RWPE1 (cell line): ENCODE measurements around the gene CRMP1.

Experiments used
- CTCF ChIA-PET: fragments of 350-600 bp; sonication (Branson Sonifier 250); formaldehyde crosslinking; extraction: SDS; loops from one replicate; lab custom pipeline; 2021; lab: Yijun Ruan, JAX
- POLR2A ChIA-PET: fragments of 400-600 bp; formaldehyde crosslinking; extraction: SDS; loops from one replicate; lab custom pipeline; 2020; ENCODE audit warnings: antibody characterized with exemption; ENCODE audit not compliant: low non-redundant PET; lab: Yijun Ruan, JAX
- DNase-seq: peaks from one replicate; pipeline ENCODE4 v3.0.0; 2012; ENCODE audit warnings: low spot score
- H3K27ac ChIP-seq: fragments of 450-650 bp; 2 replicates; pipeline ENCODE4 v1.5.1; 2017
- CTCF ChIP-seq: fragments of 450-650 bp; conservative IDR thresholded peaks from 2 replicates; pipeline ENCODE4 v1.5.1; 2017; ENCODE audit warnings: low read depth, mild to moderate bottlenecking

The CRMP1 gene

DNA sequence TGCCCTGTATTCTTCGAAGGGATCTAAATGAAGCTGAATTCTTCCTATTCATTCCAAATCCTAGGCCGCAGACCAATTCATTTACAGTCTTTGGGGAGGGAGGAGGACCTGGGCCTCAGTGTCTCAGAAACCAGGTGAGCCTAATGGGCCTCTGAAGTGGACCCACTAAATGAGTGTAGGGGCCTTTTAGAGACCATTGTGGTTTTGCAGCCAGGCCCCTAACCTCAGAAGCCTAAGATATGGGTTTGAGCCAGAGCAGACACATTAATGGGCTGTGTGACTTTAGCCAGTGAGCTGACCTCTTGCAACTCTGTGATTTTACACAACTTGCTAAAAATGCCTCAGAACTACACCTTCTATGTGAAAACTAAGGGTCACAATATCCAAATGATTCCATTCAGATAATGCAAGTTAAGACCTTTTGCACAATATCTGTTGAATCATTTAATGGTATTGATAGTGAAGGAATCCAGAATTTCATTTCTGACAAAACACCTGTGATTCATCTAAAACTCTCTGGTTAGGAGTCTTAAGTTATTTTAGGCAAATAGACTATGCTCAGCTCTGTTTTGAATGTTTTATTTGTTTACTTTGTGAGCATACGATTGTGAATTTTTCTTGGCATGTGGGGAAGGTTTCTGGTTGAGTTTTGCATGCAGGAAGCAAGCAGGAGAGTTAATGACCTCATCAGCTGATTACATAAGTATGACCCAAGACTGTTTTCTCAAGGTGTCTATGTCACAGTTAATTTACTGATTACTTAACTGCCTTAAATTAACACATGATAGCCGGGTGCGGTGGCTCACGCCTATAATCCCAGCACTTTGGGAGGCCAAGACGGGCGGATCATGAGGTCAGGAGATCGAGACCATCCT, 106.8 kb downstream of the CRMP1 start:
- POLR2A ChIA-PET = no interaction called here

GRCh38 chr4:5784960-5785611, 107.8 kb downstream of the CRMP1 start:
- DNase-seq = no peak
- no peak overlapping the region for H3K27ac ChIP-seq
- POLR2A ChIA-PET = no interaction called here
- no peak for TF ChIP-seq CTCF
- CTCF ChIA-PET = no interaction called here

More for the DNA sequence above, 106.8 kb downstream of the CRMP1 start:
- no peak for TF ChIP-seq CTCF
- no peak overlapping the region for H3K27ac ChIP-seq
- CTCF ChIA-PET = no interaction called here
- DNase-seq = no peak

DNA sequence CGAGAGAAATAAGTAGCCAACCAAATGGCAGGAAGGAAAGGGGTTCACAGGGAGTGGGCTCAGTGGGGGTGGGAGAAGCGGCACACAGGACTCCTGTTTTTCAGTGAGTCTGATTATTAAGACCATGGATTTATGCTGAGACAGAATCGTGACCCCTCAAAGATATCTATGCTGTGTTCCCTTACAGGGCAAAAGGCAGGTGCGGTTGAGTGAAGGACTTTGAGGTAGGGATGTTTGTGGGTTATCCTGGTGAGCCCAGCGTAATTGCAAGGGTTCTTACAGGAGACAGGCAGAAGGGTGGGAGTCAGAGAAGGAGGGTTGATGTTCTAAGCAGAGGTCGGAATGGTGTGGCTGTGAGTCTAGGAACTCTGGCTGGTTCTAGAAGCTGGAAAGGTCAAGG, 108.9 kb downstream of the CRMP1 start:
- CTCF ChIA-PET = interaction anchor here (0.8 kb wide), 1 partner anchor 174 kb away, joined by 5 read pairs; no protein-coding TSS in a partner anchor

DNA sequence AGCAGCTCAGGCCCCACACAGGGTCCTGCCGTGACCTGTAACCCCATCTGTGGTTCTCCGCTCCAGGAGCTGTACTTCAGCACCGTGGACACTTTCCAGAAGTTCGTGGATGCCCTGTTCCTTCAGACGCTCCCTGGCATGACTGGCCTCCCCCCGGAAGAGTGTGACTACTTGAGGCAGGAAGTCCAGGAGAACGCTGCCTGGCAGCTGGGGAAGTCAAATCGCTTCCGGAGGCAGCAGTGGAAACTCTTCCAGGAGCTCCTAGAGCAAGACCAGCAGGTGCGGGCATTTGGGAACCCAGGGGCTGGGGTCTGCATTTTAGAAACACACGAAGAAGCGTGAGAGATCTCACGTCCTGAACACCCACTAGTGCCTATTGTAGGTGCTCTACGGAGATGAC, 109.4 kb downstream of the CRMP1 start:
- POLR2A ChIA-PET = interaction anchor here (0.6 kb wide), 1 partner anchor 46 kb away, joined by 3 read pairs; no protein-coding TSS in a partner anchor
- DNase-seq = no peak
- no peak for TF ChIP-seq CTCF
- CTCF ChIA-PET = no interaction called here
- H3K27ac ChIP-seq = no peak overlapping the region

More for the DNA sequence above, 108.9 kb downstream of the CRMP1 start:
- no peak for TF ChIP-seq CTCF
- no peak for DNase-seq
- POLR2A ChIA-PET = interaction anchor here (0.6 kb wide), 1 partner anchor 46 kb away, joined by 3 read pairs; no protein-coding TSS in a partner anchor
- no peak overlapping the region for H3K27ac ChIP-seq

DNA sequence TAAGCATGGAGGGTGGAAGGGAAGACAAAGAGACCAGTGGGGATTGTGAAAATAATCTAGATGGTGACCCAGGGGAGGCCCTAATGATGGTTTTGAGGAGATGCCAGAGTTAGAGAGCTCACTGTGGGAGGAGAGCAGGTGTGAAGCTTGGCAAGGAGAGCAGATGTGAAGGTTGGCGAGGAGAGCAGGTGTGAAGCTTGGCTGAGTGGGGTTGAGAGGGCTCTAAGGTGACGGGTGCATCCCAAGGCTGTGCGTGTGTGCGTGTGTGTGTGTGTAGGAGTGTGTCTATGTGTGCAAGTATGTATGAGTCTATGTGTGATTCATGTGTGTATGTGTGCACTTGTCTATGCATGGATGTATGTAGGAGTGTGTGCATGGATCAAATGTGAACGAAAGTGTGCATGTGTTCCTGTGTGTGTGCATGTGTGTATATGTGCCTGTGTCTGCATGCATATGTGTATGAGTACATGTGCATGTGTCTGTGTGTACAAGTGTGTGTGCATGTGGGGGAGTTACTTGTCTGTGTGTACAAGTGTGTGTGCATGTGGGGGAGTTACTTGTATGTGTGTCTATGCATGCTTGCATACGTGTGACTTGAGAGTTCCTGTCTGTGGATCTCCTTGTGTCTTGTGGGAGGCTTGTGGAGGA, 109.9 kb downstream of the CRMP1 start:
- DNase-seq = no peak
- ChIA-PET POLR2A (no interaction called here), CTCF (no interaction called here)
- TF ChIP-seq CTCF = no peak
- no peak overlapping the region for H3K27ac ChIP-seq

- no peak for DNase-seq
- H3K27ac ChIP-seq = peak overlapping the region; percentile 32; the same call in 1 of the 2 replicates
- ChIA-PET CTCF (interaction anchor here (0.6 kb wide), 1 partner anchor 874 kb away, joined by 3 read pairs; no protein-coding TSS in a partner anchor), POLR2A (no interaction called here)
- no peak for TF ChIP-seq CTCF
These were observed 111.2 kb downstream of the CRMP1 start for GRCh38 chr4:5781691-5782090.
